H9 (cell line): ENCODE data around the gene BCO1. TPM values are rescaled to one million over a fixed set of nuclear protein-coding genes. Genes with fewer than 3 reads are reported as not detected.

Experiments
- DNase-seq: peaks from one replicate; pipeline ENCODE4 v3.0.0-alpha.2; 2017
- H2AFZ ChIP-seq: one replicate; pipeline ENCODE4 v1.6.1; 2013; ENCODE audit warnings: mild to moderate bottlenecking, low read length, control low read depth, moderate library complexity
- H2AK5ac ChIP-seq: 2 replicates; pipeline ENCODE4 v1.6.1; 2013; ENCODE audit warnings: low read length, control low read depth, mixed read lengths; ENCODE audit not compliant: insufficient read length
- H2BK120ac ChIP-seq: one replicate; pipeline ENCODE4 v1.6.1; 2013; ENCODE audit warnings: low read depth, mild to moderate bottlenecking, low read length, control low read depth, inconsistent platforms; ENCODE audit not compliant: poor library complexity, severe bottlenecking
- H2BK12ac ChIP-seq: 2 replicates; pipeline ENCODE4 v1.6.1; 2013; ENCODE audit warnings: low read length, control low read depth, mixed read lengths, low read depth; ENCODE audit not compliant: insufficient read length
- H2BK15ac ChIP-seq: 2 replicates; pipeline ENCODE4 v1.6.1; 2013; ENCODE audit warnings: low read depth, low read length, control low read depth
- H2BK20ac ChIP-seq: one replicate; pipeline ENCODE4 v1.6.1; 2013; ENCODE audit warnings: low read depth, mild to moderate bottlenecking, low read length, control low read depth, inconsistent platforms; ENCODE audit not compliant: poor library complexity, severe bottlenecking
- H2BK5ac ChIP-seq: 2 replicates; pipeline ENCODE4 v1.6.1; 2013; ENCODE audit warnings: low read length, control low read depth, mixed read lengths; ENCODE audit not compliant: insufficient read length
- H3K14ac ChIP-seq: 2 replicates; pipeline ENCODE4 v1.6.1; 2013; ENCODE audit warnings: low read length, control low read depth; ENCODE audit not compliant: insufficient read depth
- H3K18ac ChIP-seq: 2 replicates; pipeline ENCODE4 v1.6.1; 2013; ENCODE audit warnings: low read depth, mild to moderate bottlenecking, mixed read lengths, low read length, control low read depth; ENCODE audit not compliant: insufficient read length
- H3K23ac ChIP-seq: 2 replicates; pipeline ENCODE4 v1.6.1; 2013; ENCODE audit warnings: low read length, control low read depth, mixed read lengths, low read depth; ENCODE audit not compliant: insufficient read length
- H3K23me2 ChIP-seq: 2 replicates; pipeline ENCODE4 v1.6.1; 2013; ENCODE audit warnings: low read depth, mild to moderate bottlenecking, mixed read lengths, low read length, control low read depth; ENCODE audit not compliant: insufficient read length, poor library complexity, severe bottlenecking
- H3K27ac ChIP-seq: 2 replicates; pipeline ENCODE4 v1.5.1; 2013; ENCODE audit warnings: low read length, control low read depth, mixed read lengths, low read depth; ENCODE audit not compliant: insufficient read length
- H3K27me3 ChIP-seq: 2 replicates; pipeline ENCODE4 v1.6.1; 2013; ENCODE audit warnings: low read length, control low read depth, inconsistent platforms; ENCODE audit not compliant: insufficient read depth
- H3K4ac ChIP-seq: 2 replicates; pipeline ENCODE4 v1.6.1; 2013; ENCODE audit warnings: low read depth, mild to moderate bottlenecking, control low read depth, inconsistent platforms, low read length, moderate library complexity
- H3K4me1 ChIP-seq: 2 replicates; pipeline ENCODE4 v1.6.1; 2013; ENCODE audit warnings: low read length, control low read depth, inconsistent platforms; ENCODE audit not compliant: insufficient read depth
- H3K4me2 ChIP-seq: 2 replicates; pipeline ENCODE4 v1.6.1; 2013; ENCODE audit warnings: low read length, control low read depth, mixed read lengths; ENCODE audit not compliant: insufficient read length, insufficient read depth
- H3K56ac ChIP-seq: 2 replicates; pipeline ENCODE4 v1.6.1; 2013; ENCODE audit warnings: low read depth, mild to moderate bottlenecking, mixed read lengths, low read length, control low read depth; ENCODE audit not compliant: insufficient read length
- H3K79me1 ChIP-seq: 2 replicates; pipeline ENCODE4 v1.6.1; 2013; ENCODE audit warnings: low read depth, mild to moderate bottlenecking, moderate library complexity, low read length, control low read depth, inconsistent platforms; ENCODE audit not compliant: insufficient read depth, poor library complexity, severe bottlenecking
- H3K79me2 ChIP-seq: 2 replicates; pipeline ENCODE4 v1.6.1; 2013; ENCODE audit warnings: low read length, control low read depth, inconsistent platforms; ENCODE audit not compliant: insufficient read depth
- H3K9ac ChIP-seq: 2 replicates; pipeline ENCODE4 v1.6.1; 2013; ENCODE audit warnings: low read length, control low read depth, mixed read lengths; ENCODE audit not compliant: insufficient read length; ENCODE audit errors: extremely low read depth
- H3K9me3 ChIP-seq: one replicate; pipeline ENCODE4 v1.6.1; 2013; ENCODE audit warnings: low read depth, low read length, inconsistent platforms; ENCODE audit not compliant: control insufficient read depth
- H3T11ph ChIP-seq: one replicate; pipeline ENCODE4 v1.6.1; 2013; ENCODE audit warnings: mild to moderate bottlenecking, low read length, control low read depth, inconsistent platforms
- H4K20me1 ChIP-seq: one replicate; pipeline ENCODE4 v1.6.1; 2013; ENCODE audit not compliant: control insufficient read depth, insufficient read length, insufficient read depth
- H4K5ac ChIP-seq: 2 replicates; pipeline ENCODE4 v1.6.1; 2013; ENCODE audit warnings: low read depth, mild to moderate bottlenecking, mixed read lengths, low read length, control low read depth; ENCODE audit not compliant: insufficient read length
- H4K8ac ChIP-seq: replicated peaks from 2 replicates; pipeline ENCODE4 v1.6.1; 2013; ENCODE audit warnings: low read length, control low read depth, mixed read lengths, low read depth; ENCODE audit not compliant: insufficient read length
- H4K91ac ChIP-seq: 2 replicates; pipeline ENCODE4 v1.6.1; 2013; ENCODE audit warnings: low read depth, mild to moderate bottlenecking, moderate library complexity, mixed read lengths, low read length, control low read depth; ENCODE audit not compliant: insufficient read length
- H3K27ac Mint-ChIP-seq, 3 experiments: 2 replicates in 2 of 3; 3 replicates in 1 of 3; pipeline ENCODE4 v1.8.0; 2020 to 2021; ENCODE audit warnings: mixed read lengths in 3 of 3, mild to moderate bottlenecking in 1 of 3, moderate library complexity in 1 of 3
- H3K27me3 Mint-ChIP-seq: 2 replicates; pipeline ENCODE4 v1.8.0; 2021; ENCODE audit warnings: low read depth, mild to moderate bottlenecking, moderate library complexity, mixed read lengths
- H3K36me3 Mint-ChIP-seq, 3 experiments: 2 replicates in 2 of 3; 3 replicates in 1 of 3; pipeline ENCODE4 v1.8.0; 2020 to 2021; ENCODE audit warnings: low read depth in 3 of 3, mixed read lengths in 3 of 3; ENCODE audit not compliant: insufficient read depth in 1 of 3
- H3K4me1 Mint-ChIP-seq, 2 experiments: 2 replicates each; pipeline ENCODE4 v1.8.0; 2020; ENCODE audit warnings: mixed read lengths in 2 of 2
- H3K4me3 Mint-ChIP-seq, 2 experiments: 2 replicates in 1 of 2; 3 replicates in 1 of 2; pipeline ENCODE4 v1.8.0; 2020 to 2021; ENCODE audit warnings: mild to moderate bottlenecking in 2 of 2, mixed read lengths in 2 of 2, moderate library complexity in 1 of 2
- H3K9me3 Mint-ChIP-seq, 2 experiments: 2 replicates in 1 of 2; 3 replicates in 1 of 2; pipeline ENCODE4 v1.8.0; 2020; ENCODE audit warnings: mild to moderate bottlenecking in 2 of 2, mixed read lengths in 2 of 2, moderate library complexity in 1 of 2
- CTCF ChIP-seq: fragments of 200-600 bp; sonication (generic); conservative IDR thresholded peaks from 3 replicates; pipeline ENCODE4 v1.8.0; 2021; ENCODE audit warnings: antibody characterized with exemption, mild to moderate bottlenecking
- WGBS: extraction: QIAGEN DNeasy Blood & Tissue Kit; methylation state at CpG from one replicate; pipeline ENCODE4 v1.1.7; 2013; ENCODE audit warnings: missing lambda C conversion rate, low lambda C conversion rate, mixed read lengths; ENCODE audit not compliant: insufficient read length; ENCODE audit errors: extremely low coverage; 5-methylcytosine and 5-hydroxymethylcytosine counted together
- total RNA-seq: library from RNA; stranded (reverse); gene quantifications from 2 replicates; pipeline ENCODE4 v1.2.1, GENCODE V29; 2021

BCO1 gene
- total RNA-seq, 1 experiment from 2014 or later = not detected

DNA sequence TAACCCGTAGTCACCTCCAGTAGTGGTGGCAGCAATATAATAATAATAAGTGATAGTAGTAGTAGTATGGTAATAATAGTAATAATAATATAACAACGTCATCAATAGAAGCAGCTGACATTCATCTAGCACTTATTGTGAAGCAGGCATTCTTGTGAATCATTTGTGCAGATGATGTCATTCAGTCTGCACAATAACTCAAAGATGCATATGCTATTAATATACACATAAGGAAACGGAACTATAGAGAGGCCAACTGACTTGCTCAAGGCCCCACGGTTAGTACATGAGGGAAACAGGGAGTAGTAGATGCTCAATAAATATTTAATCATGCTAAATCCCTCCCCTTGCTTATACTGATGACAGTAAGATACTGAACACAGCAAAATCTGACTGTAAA, 40.9 kb downstream of the BCO1 start:
- no peak for DNase-seq
- H3K9me3 ChIP-seq = no peaks in the 10 kb centered on the region
- no peaks in the 10 kb centered on the region for H3K9me3 Mint-ChIP-seq
- no peak overlapping the region for H3T11ph ChIP-seq
- TF ChIP-seq CTCF = no peak
- no peaks in the 10 kb centered on the region for H3K4me1 Mint-ChIP-seq
- H3K14ac ChIP-seq = no peak overlapping the region
- H3K79me1 ChIP-seq = no peaks in the 10 kb centered on the region
- H3K4me2 ChIP-seq = no peak overlapping the region
- no peaks in the 10 kb centered on the region for H3K27me3 ChIP-seq
- H3K4ac ChIP-seq = no peak overlapping the region
- H2AK5ac ChIP-seq = no peak overlapping the region
- no peaks in the 10 kb centered on the region for H3K79me2 ChIP-seq
- H3K27me3 Mint-ChIP-seq = no peaks in the 10 kb centered on the region
- H3K18ac ChIP-seq = no peak overlapping the region
- H3K56ac ChIP-seq = no peak overlapping the region
- H4K5ac ChIP-seq = no peak overlapping the region
- H2BK15ac ChIP-seq = no peak overlapping the region
- H3K23me2 ChIP-seq = no peaks in the 10 kb centered on the region
- no peak overlapping the region for H2BK12ac ChIP-seq
- H3K4me1 ChIP-seq = no peaks in the 10 kb centered on the region
- H4K91ac ChIP-seq = no peak overlapping the region
- no peak overlapping the region for H2BK5ac ChIP-seq
- H2BK120ac ChIP-seq = no peak overlapping the region
- H4K20me1 ChIP-seq = no peaks in the 10 kb centered on the region
- H3K9ac ChIP-seq = no peak overlapping the region
- H2AFZ ChIP-seq = no peak overlapping the region
- H3K27ac ChIP-seq = no peak overlapping the region
- no peak overlapping the region for H2BK20ac ChIP-seq
- no peak overlapping the region for H3K23ac ChIP-seq
- no peak overlapping the region for H3K4me3 Mint-ChIP-seq
- H3K36me3 Mint-ChIP-seq = no peaks in the 10 kb centered on the region
- H3K27ac Mint-ChIP-seq = no peak overlapping the region
- no peak overlapping the region for H4K8ac ChIP-seq
- no CpG with 5 or more reads among the region's 4 CpGs for WGBS
